ENCODE measurements around the gene MIB2. TPM values are rescaled to one million over a fixed set of nuclear protein-coding genes. Genes with fewer than 3 reads are reported as not detected.

The MIB2 gene
- total and polyA plus RNA-seq, 10 of the 15 experiments (the other 5 are each of a cell fraction or from before 2014, with no cell fraction given), result 0.42 to 26.8 (median 10.9) TPM; not detected in 1

GRCh38 chr1:1665815-1666251 lies 50.5 kb downstream of the MIB2 start:
- no peak overlapping the region for H3K4me2 ChIP-seq (ENCODE audit: control insufficient read depth, insufficient read depth)
- DNase-seq (ENCODE audit: low read depth, low spot score), result no peak
- no peak overlapping the region for H2AFZ ChIP-seq (ENCODE audit: control insufficient read depth, low read depth, low read length)
- no peaks in the 10 kb centered on the region for H3K4me1 ChIP-seq (ENCODE audit: control insufficient read depth, insufficient read depth, low read length)
- CTCF ChIA-PET, result interaction anchor here (2.3 kb wide), 1 partner anchor 13 kb away, joined by 13 read pairs; no protein-coding TSS in a partner anchor
- POLR2A ChIA-PET, result interaction anchor here (1.1 kb wide), 1 partner anchor 12 kb away, joined by 4 read pairs; no protein-coding TSS in a partner anchor
- H3K27ac ChIP-seq (ENCODE audit: control insufficient read depth, insufficient read depth), result no peak overlapping the region
- in situ Hi-C loops (cut with MboI), result no loop called here
- no peak for TF ChIP-seq MYB (IDR thresholded peaks at IDR 0.05; ENCODE audit: borderline replicate concordance, low read depth, low read length)
- TF ChIP-seq POLR2A (IDR thresholded peaks at IDR 0.05; ENCODE audit: low read depth, low read length), result peak; percentile 29; the same call in 1 of the 2 replicates
- peak; percentile 52; the same call in 1 of the 2 replicates for TF ChIP-seq ZBTB33 (IDR thresholded peaks at IDR 0.05)
- no peak for TF ChIP-seq EZH2 (IDR thresholded peaks at IDR 0.05; ENCODE audit: borderline replicate concordance, control insufficient read depth, low read depth, low read length)
- TF ChIP-seq CTCF (IDR thresholded peaks at IDR 0.05 in 2 of 3, conservative IDR thresholded peaks at IDR 0.05 in 1 of 3; ENCODE audit: control insufficient read depth in 2 of 3, extremely low read depth in 1 of 3, insufficient read depth in 1 of 3, low read depth in 3 of 3, low read length in 3 of 3), result peak; percentile 21 to 53 (median 47)
- TF ChIP-seq RAD21 (IDR thresholded peaks at IDR 0.05; ENCODE audit: insufficient read depth, low read depth, low read length), result 0 out of 2 replicates have a peak, but pooled peaks have one; percentile 3
- H3K4me3 ChIP-seq, result no peak overlapping the region
- intact Hi-C loops (cut with micrococcal nuclease; ENCODE audit: unreplicated experiment), result no loop called here
- H3K9me3 ChIP-seq (replicated peaks; ENCODE audit: control insufficient read depth, insufficient read depth, low read length), result no peaks in the 10 kb centered on the region
- RAD21 ChIA-PET (ENCODE audit: unreplicated experiment), result no interaction called here
- H3K9ac ChIP-seq (ENCODE audit: control insufficient read depth, insufficient read depth, low read length), result no peak overlapping the region
- peaks cover 6 to 7% of the 10 kb centered on the region in 2 experiments; a peak in 3 of 4 replicates for H3K36me3 ChIP-seq (ENCODE audit: control insufficient read depth in 2 of 2, insufficient read depth in 2 of 2, low read length in 1 of 2)
- 96% methylated on average over 25 of the region's 25 CpGs for WGBS (ENCODE audit: insufficient coverage, insufficient replicate concordance, low lambda C conversion rate, missing lambda C conversion rate)
- H3K27me3 ChIP-seq (replicated peaks in 1 of 2; ENCODE audit: control insufficient read depth in 2 of 2, insufficient read depth in 2 of 2, low read length in 1 of 2), result no peaks in the 10 kb centered on the region
- H4K20me1 ChIP-seq (ENCODE audit: control insufficient read depth, insufficient read depth), result no peaks in the 10 kb centered on the region
- ATAC-seq, result peak; percentile 51; the same call in 2 of the 3 replicates
- no peak for FAIRE-seq
- no peaks in the 10 kb centered on the region for H3K79me2 ChIP-seq (ENCODE audit: control insufficient read depth, insufficient read depth, low read length)
- no TSS peak for BruUV-seq (replicated peaks)
- SMC1A ChIA-PET (ENCODE audit: uncharacterized antibody, unreplicated experiment), result no interaction called here
